ENCODE measurements around the gene RABL2A.
"Not testable (repeated sequence)": the region's sequence is repeated elsewhere in the genome, so short reads cannot be mapped to it uniquely, and the experiment has no call there.

Gene RABL2A

GRCh38 chr2:113609822-113610221 lies 17.2 kb upstream of the RABL2A start:
- not testable (repeated sequence) for DNase-seq (ENCODE audit: low read depth in 3 of 3)

GRCh38 chr2:113621002-113621401 lies 6.1 kb upstream of the RABL2A start:
- DNase-seq (ENCODE audit: low read depth in 3 of 3) = not testable (repeated sequence)

DNA sequence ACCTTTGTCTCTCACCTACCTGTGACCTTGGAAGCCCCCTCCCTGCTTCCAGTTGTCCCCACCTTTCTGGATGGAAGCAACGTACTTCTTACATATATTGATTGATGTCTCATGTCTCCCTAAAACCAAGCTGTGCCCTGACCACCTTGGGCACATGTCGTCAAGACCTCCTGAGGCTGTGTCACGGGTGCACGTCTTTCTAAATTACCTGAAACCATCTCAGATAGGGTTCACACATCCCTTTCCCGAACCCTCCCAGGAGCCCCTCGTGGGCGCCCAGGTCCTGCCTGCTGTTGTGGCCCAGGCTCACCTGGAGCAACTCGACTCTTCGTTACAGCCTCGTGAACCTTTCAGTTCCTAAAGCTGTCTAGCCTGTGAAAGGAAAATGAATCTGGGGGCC lies 1.2 kb upstream of the RABL2A start:
- not testable (repeated sequence) for DNase-seq (ENCODE audit: low read depth in 3 of 3)

DNA sequence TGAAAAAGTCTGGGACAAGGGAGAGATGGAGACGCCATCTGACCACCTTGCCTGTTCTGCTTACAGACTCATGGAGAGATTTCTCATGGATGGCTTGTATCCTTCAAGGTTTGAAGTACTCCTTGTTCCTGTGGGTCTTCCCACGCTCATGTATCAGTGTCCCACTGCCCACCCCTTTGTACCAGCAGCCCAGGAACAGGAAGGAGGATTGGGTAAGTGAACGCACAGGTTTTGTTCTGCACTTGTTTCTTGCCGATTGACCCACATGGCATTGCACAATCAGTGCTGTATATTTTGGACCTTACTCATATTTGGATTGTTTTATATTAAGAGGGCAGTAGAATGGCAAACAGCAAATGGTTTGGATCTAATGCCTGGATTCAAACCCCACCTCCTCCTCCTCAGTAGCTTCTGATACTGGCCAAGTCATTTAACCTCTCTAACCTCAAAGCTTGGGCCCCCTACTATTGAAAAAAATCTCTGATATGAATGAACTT lies 5.8 kb downstream of the RABL2A start:
- not testable (repeated sequence) for DNase-seq (ENCODE audit: low read depth in 3 of 3)

DNA sequence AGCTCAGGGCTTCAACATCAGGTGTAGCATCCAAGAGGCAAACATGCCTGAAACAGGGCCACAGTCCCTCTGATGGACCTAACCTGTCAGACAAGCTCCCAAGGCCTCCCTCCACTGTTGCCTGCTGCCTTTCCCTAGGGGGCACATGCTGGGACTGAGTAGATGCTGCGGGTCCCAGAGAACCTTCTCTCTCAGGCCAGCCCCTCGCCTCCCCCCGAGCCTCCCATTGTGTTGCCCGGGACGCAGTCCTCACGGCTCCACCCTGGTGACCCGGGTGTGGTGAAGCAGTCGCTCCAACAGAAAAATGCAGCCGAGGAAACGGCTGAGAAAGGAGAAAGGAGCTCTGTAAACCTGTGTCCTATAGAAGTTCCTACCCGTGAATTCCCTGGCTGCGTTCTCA lies 8.3 kb downstream of the RABL2A start:
- not testable (repeated sequence) for DNase-seq (ENCODE audit: low read depth in 3 of 3)

DNA sequence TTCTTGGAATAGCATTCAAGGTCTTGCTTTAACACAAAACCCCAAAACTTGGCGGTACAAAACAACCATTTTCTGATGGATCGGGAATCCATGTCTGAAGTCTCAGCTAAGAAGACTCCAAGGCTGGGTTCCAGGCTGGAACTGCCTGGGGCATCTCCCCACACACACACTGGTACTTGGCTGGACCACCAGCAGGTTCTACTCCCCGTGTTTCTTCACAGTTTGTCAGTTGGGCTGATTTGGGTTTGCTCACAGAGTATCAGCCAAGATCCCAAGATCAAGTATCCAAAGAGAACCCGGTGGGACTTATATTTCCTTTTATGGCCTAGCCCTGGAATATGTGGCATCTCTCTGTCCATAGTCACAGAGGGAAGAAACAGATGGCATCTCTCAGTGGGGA lies 9.2 kb downstream of the RABL2A start:
- not testable (repeated sequence) for DNase-seq (ENCODE audit: low read depth in 3 of 3)

GRCh38 chr2:113638084-113638483 lies 11.0 kb downstream of the RABL2A start:
- not testable (repeated sequence) for DNase-seq (ENCODE audit: low read depth in 3 of 3)

DNA sequence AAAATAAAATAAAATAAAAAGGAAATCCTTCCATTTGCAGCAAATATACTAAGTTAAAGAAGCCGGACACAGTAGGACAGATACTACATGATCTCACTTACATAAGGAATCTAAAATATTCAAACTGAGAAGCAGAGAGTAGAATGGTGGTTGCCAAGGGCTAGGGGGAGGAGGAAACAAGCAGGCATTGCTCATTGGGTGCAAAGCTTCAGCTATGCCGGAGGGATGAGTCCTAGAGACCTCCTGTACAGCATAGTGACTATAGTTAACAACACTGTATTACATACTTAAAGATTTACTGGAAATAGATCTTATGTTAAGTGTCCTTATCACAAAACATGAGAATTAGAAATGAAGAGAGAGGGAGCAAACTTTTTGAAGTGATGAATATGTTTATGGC lies 19.2 kb downstream of the RABL2A start:
- DNase-seq (ENCODE audit: low read depth in 3 of 3) = not testable (repeated sequence)

- not testable (repeated sequence) for DNase-seq (ENCODE audit: low read depth in 3 of 3)
These were observed 24.1 kb downstream of the RABL2A start for GRCh38 chr2:113650834-113651815.

DNA sequence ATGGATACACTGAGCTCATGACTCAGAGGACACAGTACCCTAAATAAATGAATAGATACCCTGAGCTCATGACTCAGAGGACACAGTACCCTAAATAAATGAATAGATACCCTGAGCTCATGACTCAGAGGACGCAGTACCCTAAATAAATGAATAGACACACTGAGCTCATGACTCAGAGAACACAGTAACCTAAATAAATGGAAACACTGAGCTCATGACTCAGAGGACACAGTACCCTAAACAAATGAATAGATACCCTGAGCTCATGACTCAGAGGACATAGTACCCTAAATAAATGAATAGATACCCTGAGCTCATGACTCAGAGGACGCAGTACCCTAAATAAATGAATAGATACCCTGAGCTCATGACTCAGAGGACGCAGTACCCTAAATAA lies 25.5 kb downstream of the RABL2A start:
- DNase-seq (ENCODE audit: low read depth in 3 of 3) = not testable (repeated sequence)

DNA sequence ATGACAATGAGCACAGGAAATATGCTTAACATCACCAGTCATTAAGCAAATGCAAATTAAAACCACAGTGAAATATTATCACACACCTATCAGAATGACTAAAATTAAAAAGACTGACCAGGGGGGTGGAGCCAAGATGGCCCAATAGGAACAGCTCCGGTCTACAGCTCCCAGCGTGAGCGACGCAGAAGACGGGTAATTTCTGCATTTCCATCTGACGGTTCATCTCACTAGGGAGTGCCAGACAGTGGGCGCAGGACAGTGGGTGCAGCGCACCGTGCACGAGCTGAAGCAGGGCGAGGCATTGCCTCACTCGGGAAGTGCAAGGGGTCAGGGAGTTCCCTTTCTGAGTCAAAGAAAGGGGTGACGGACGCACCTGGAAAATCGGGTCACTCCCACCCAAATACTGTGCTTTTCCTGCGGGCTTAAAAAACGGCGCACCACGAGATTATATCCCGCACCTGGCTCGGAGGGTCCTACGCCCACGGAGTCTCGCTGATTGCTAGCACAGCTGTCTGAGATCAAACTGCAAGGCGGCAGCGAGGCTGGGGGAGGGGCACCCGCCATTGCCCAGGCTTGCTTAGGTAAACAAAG lies 29.1 kb downstream of the RABL2A start:
- DNase-seq (ENCODE audit: low read depth in 3 of 3) = not testable (repeated sequence)

DNA sequence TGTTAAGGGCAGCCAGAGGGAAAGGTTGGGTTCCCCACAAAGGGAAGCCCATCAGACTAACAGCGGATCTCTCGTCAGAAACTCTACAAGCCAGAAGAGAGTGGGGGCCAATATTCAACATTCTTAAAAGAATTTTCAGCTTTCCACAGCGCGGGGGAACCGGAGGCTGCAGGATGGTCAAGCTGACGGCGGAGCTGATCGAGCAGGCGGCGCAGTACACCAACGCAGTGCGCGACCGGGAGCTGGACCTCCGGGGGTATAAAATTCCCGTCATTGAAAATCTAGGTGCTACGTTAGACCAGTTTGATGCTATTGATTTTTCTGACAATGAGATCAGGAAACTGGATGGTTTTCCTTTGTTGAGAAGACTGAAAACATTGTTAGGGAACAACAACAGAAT lies 30.7 kb downstream of the RABL2A start:
- DNase-seq (ENCODE audit: low read depth in 3 of 3) = not testable (repeated sequence)

- DNase-seq (ENCODE audit: low read depth in 3 of 3) = not testable (repeated sequence)
These were observed 36.4 kb downstream of the RABL2A start for GRCh38 chr2:113663285-113664060.

DNA sequence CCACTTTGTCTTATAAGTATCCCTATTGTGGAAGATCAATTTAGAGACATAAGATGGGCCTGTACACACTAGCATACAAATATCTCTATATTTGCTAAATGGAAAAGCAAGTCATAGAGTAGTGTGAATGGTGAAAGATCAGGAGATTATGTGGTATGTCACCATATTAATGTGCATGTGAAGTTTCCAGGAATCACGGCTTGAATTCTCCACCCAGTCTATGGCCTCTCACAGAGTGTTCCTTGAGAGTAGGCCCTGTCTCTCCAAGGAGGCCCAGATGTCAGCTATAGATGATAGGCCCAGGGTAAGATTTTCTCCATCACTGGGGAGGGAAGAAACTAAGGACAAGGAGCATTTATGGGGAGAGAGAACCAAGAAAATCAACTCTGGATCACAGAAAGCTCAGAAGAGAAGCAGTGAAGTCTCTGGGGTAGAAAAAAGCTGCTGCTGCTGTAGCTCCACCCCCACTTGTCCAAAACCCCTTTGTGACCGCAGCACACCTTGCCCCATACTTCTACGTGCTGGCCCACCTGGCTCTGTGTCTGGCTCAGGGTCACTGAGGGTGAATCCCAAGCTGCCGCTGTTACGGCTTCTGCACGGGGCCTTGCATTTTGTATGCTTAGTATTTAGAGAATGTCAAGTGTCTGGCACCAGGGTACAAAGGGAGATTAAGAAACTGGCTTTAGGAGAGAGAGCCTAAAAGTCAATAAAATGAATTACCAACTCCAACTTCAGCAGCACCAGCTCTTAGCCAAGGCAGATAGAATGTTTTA lies 37.9 kb downstream of the RABL2A start:
- DNase-seq (ENCODE audit: low read depth in 3 of 3) = not testable (repeated sequence)

DNA sequence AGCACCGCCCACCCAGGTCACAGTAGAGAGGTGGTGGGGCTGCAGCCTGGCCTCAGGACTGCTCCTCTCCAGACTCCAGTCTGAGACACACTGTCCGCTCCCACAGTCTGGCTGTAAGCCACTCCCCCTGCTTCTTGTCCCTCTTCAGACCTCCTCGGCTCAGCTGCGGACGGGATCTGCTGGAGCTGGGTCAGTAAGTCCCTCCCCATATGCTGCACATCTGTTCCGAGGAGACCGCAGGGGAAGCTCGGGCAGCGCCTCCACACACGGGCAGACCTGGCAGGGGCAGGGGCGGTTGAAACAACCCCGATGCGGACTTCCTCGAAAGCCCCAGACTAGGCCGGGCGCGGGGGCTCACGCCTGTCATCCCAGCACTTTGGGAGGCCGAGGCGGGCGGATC lies 41.9 kb downstream of the RABL2A start:
- DNase-seq (ENCODE audit: low read depth in 3 of 3) = not testable (repeated sequence)

- no peak for DNase-seq (ENCODE audit: low read depth in 3 of 3)
These were observed 45.4 kb downstream of the RABL2A start for GRCh38 chr2:113672326-113672932.

DNA sequence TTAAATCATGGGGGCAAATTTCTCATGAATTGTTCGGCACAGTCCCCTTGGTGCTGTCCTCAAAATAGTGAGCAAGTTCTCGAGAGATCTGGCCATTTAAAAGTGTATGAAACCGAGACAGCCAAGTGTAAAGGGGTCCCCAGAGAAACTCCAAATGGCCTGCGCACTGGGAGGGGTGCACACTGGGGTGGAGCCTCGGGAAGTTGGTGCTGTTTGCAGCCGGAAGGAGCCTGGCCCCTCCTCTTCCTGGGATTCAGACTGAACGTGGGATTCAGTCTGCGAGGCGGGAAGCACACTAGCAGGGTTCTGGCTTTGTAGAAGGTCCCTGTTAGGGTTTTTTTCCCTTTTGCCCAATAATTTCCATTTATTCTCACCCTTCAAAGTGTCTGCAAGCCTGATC lies 48.8 kb downstream of the RABL2A start:
- no peak for DNase-seq (ENCODE audit: low read depth in 3 of 3)

GRCh38 chr2:113676623-113677266 lies 49.7 kb downstream of the RABL2A start:
- DNase-seq (ENCODE audit: low read depth in 3 of 3) = no peak

GRCh38 chr2:113677330-113677729 lies 50.3 kb downstream of the RABL2A start:
- DNase-seq (ENCODE audit: low read depth in 3 of 3) = no peak

GRCh38 chr2:113679457-113679856 lies 52.4 kb downstream of the RABL2A start:
- DNase-seq (ENCODE audit: low read depth in 3 of 3) = no peak
